K562 (cell line): Measurements from ENCODE around the gene PPFIA1. TPM values are rescaled to one million over a fixed set of nuclear protein-coding genes. Genes with fewer than 3 reads are reported as not detected.

Experiments
- ATAC-seq: fragments of 200-7000 bp; cut with Tn5 transposase; 3 replicates; pipeline ENCODE4 v1.9.1; 2020; ENCODE audit warnings: moderate library complexity
- BruUV-seq: library from RNA; stranded (reverse); fragments of 400-500 nt; replicated peaks from 2 replicates; lab custom pipeline; 2021; lab: Mats Ljungman, UMichigan
- CTCF ChIA-PET: fragments of 300-600 bp; formaldehyde crosslinking; extraction: SDS; loops from one replicate; lab custom pipeline; 2021; ENCODE audit warnings: low intra/inter-chr PET ratio; lab: Yijun Ruan, JAX
- POLR2A ChIA-PET: fragments of 300-600, 350-650 bp; sonication (Branson Sonifier 250); formaldehyde crosslinking; extraction: SDS; loops from one replicate; lab custom pipeline; 2021; ENCODE audit warnings: antibody characterized with exemption, inconsistent platforms; lab: Yijun Ruan, JAX
- DNase-seq, 4 experiments: peaks; one replicate each; pipeline versions ENCODE4 v3.0.0 to v3.0.0-alpha.2; 2011 to 2018; ENCODE audit warnings: low spot score in 3 of 4, mixed read lengths in 3 of 4; ENCODE audit errors: extremely low read depth in 1 of 4
- FAIRE-seq: peaks from 2 replicates; lab custom pipeline; 2011; peaks lifted over from hg19 to GRCh38; lab: Jason Lieb, UNC
- H2AFZ ChIP-seq: 2 replicates; pipeline ENCODE4 v1.6.0; 2011; ENCODE audit warnings: low read depth, low read length, control low read depth, inconsistent platforms
- H3K27ac ChIP-seq: fragments of 200-600 bp; 3 replicates; pipeline ENCODE4 v1.8.0; 2011; ENCODE audit warnings: low read depth, mild to moderate bottlenecking, control low read depth, inconsistent platforms, low read length, moderate library complexity, mixed read lengths; ENCODE audit errors: extremely low read depth
- H3K27me3 ChIP-seq, 2 experiments: fragments of 300-600 bp in 1 of 2; 2 replicates in 1 of 2; 3 replicates in 1 of 2; pipeline versions ENCODE4 v1.6.0 to v1.8.0; 2011; ENCODE audit warnings: inconsistent platforms in 2 of 2, low read length in 2 of 2, mild to moderate bottlenecking in 1 of 2, mixed read lengths in 1 of 2, moderate library complexity in 1 of 2; ENCODE audit not compliant: control insufficient read depth in 2 of 2, insufficient read depth in 2 of 2
- H3K36me3 ChIP-seq: fragments of 300-600 bp; 3 replicates; pipeline ENCODE4 v1.8.0; 2011; ENCODE audit warnings: mild to moderate bottlenecking, low read length, inconsistent platforms; ENCODE audit not compliant: control insufficient read depth, insufficient read depth
- H3K4me1 ChIP-seq, 2 experiments: fragments of 200-600 bp in 1 of 2; replicated peaks in 1 of 2; 2 replicates in 1 of 2; 3 replicates in 1 of 2; pipeline versions ENCODE4 v1.5.1 to v1.8.0; 2011; ENCODE audit warnings: inconsistent platforms in 2 of 2, low read length in 2 of 2, mild to moderate bottlenecking in 1 of 2, mixed read lengths in 1 of 2, moderate library complexity in 1 of 2; ENCODE audit not compliant: control insufficient read depth in 2 of 2, insufficient read depth in 2 of 2
- H3K4me2 ChIP-seq: 2 replicates; pipeline ENCODE4 v1.6.1; 2011; ENCODE audit warnings: low read length, control low read depth, inconsistent platforms, mixed read lengths; ENCODE audit not compliant: insufficient read depth
- H3K4me3 ChIP-seq: fragments of 200-600 bp; sonication (generic), shearing (Covaris generic); 2 replicates; pipeline ENCODE4 v1.5.1; 2016; ENCODE audit warnings: control low read depth, inconsistent platforms
- H3K79me2 ChIP-seq: fragments of 200-600 bp; 3 replicates; pipeline ENCODE4 v1.8.0; 2011; ENCODE audit warnings: low read length, inconsistent platforms; ENCODE audit not compliant: control insufficient read depth, insufficient read depth
- H3K9ac ChIP-seq, 2 experiments: 2 replicates each; pipeline versions ENCODE4 v1.6.0 to v1.6.1; 2011; ENCODE audit warnings: low read depth in 2 of 2, low read length in 2 of 2, control low read depth in 1 of 2, inconsistent platforms in 1 of 2, mild to moderate bottlenecking in 1 of 2, mixed read lengths in 1 of 2; ENCODE audit not compliant: insufficient read depth in 1 of 2
- H3K9me1 ChIP-seq: one replicate; pipeline ENCODE4 v1.6.0; 2011; ENCODE audit warnings: inconsistent platforms, mild to moderate bottlenecking, low read length, moderate library complexity; ENCODE audit not compliant: control insufficient read depth, insufficient read depth
- H3K9me3 ChIP-seq: replicated peaks from 2 replicates; pipeline ENCODE4 v1.5.1; 2011; ENCODE audit warnings: low read depth, low read length, inconsistent platforms; ENCODE audit not compliant: control insufficient read depth, insufficient read depth
- H4K20me1 ChIP-seq: replicated peaks from 2 replicates; pipeline ENCODE4 v1.6.1; 2011; ENCODE audit warnings: low read length, inconsistent platforms, mixed read lengths; ENCODE audit not compliant: control insufficient read depth, insufficient read depth
- FOXK2 ChIP-seq, 2 experiments: fragments of 450-650 bp; IDR thresholded peaks in 1 of 2; conservative IDR thresholded peaks in 1 of 2; 2 replicates each; pipeline ENCODE4 v1.6.1; 2016; ENCODE audit warnings: low read depth in 2 of 2, mild to moderate bottlenecking in 1 of 2
- KLF6 ChIP-seq: fragments of 250-450 bp; sonication (Bioruptor Pico); IDR thresholded peaks from 2 replicates; pipeline ENCODE4 v1.4.0; 2020; ENCODE audit warnings: mild to moderate bottlenecking, moderate library complexity, borderline replicate concordance
- PHB2 ChIP-seq: fragments of 450-650 bp; IDR thresholded peaks from 2 replicates; pipeline ENCODE4 v1.6.1; 2017; ENCODE audit warnings: low read depth
- ZBTB11 ChIP-seq, 3 experiments: fragments of 200-800 bp in 1 of 3; fragments of 250-450 bp in 1 of 3; fragments of 450-650 bp in 1 of 3; sonication (Bioruptor Pico) in 1 of 3; sonication (Bioruptor generic) in 1 of 3; formaldehyde crosslinking in 1 of 3; IDR thresholded peaks; 2 replicates each; pipeline versions ENCODE4 v1.6.1 to v1.8.0; 2016 to 2022; ENCODE audit warnings: mild to moderate bottlenecking in 2 of 3, missing genetic modification characterization in 2 of 3, missing compliant biosample characterization in 1 of 3, moderate library complexity in 1 of 3
- WGBS: fragments of 100-300 bp; shearing (Covaris generic); methylation state at CpG from one replicate; pipeline ENCODE4 v1.1.6; 2016; ENCODE audit warnings: low coverage, mixed read lengths; ENCODE audit not compliant: insufficient coverage; ENCODE audit errors: missing lambda C conversion rate; 5-methylcytosine and 5-hydroxymethylcytosine counted together
- in situ Hi-C: fragments of 300-500 bp; cut with MboI; formaldehyde crosslinking; loops from 4 replicates; pipeline ENCODE4 v1.15.0; 2018; ENCODE audit warnings: inconsistent platforms, mixed read lengths
- intact Hi-C: fragments of 100-400 bp; cut with micrococcal nuclease; formaldehyde crosslinking; loops from 2 replicates; pipeline ENCODE4 v1.14.2; 2022
- polyA plus RNA-seq, 8 experiments: library from polyadenylated mRNA; depleted of rRNA in 4 of 8; stranded (reverse) in 5 of 8; unstranded in 3 of 8; fragments of >200 nt; fragmentation: Nextera tagmentation in 2 of 8; fragmentation: Illumina TruSeq in 1 of 8; extraction: Ambion mirVana in 2 of 8; extraction: Trizol in 1 of 8; gene quantifications; 2 replicates each; pipeline versions ENCODE4 v1.2.1 to v1.2.3, GENCODE V29; 2011 to 2014; ENCODE audit warnings: inconsistent platforms in 1 of 8, missing spikeins in 1 of 8
- total RNA-seq, 7 experiments: library from RNA; depleted of rRNA in 6 of 7; stranded (reverse); fragments of >200 nt in 6 of 7; fragmentation: Illumina TruSeq in 2 of 7; extraction: Trizol in 2 of 7; gene quantifications; 2 replicates each; pipeline versions ENCODE4 v1.2.1 to v1.2.3, GENCODE V29; 2011 to 2021; ENCODE audit warnings: low replicate concordance in 1 of 7

The PPFIA1 gene
- total and polyA plus RNA-seq, 9 of the 15 experiments (the other 6 are each of a cell fraction or from before 2014, with no cell fraction given) = 9.9 to 41.5 (median 28.5) TPM

- no peak for DNase-seq
- no peak overlapping the region for H3K27ac ChIP-seq
- H3K36me3 ChIP-seq = peaks cover 80% of the 10 kb centered on the region; the same call in 2 of the 3 replicates
These were observed 83.5 kb downstream of the PPFIA1 start for GRCh38 chr11:70353900-70354568.

More at GRCh38 chr11:70353900-70354568, 83.5 kb downstream of the PPFIA1 start:
- Histone ChIP-seq H3K9me1 (no peaks in the 10 kb centered on the region), H2AFZ (no peak overlapping the region), H3K79me2 (no peaks in the 10 kb centered on the region), H3K9ac (no peak overlapping the region; a peak in 1 of 4 replicates), H3K4me2 (no peak overlapping the region), H4K20me1 (0 out of 2 replicates have a peak, but pooled peaks cover 3% of the 10 kb centered on the region), H3K4me1 (peaks cover 3% of the 10 kb centered on the region in 2 experiments; a peak in 2 of 5 replicates), H3K9me3 (no peaks in the 10 kb centered on the region), H3K4me3 (no peak overlapping the region), H3K27me3 (no peaks in the 10 kb centered on the region)
- intact Hi-C loops (no loop called here), in situ Hi-C loops (no loop called here)
- TF ChIP-seq KLF6 (no peak), PHB2 (no peak), ZBTB11 (CRISPR knock-in tag; IDR thresholded peaks at IDR 0.05) (no peak), FOXK2 (conservative IDR thresholded peaks at IDR 0.05 in 1 of 2, IDR thresholded peaks at IDR 0.05 in 1 of 2; ENCODE audit: low read depth in 2 of 2) (no peak)
- no peak for ATAC-seq
- no peak for FAIRE-seq
- CTCF ChIA-PET = no interaction called here
- BruUV-seq = no TSS peak
- POLR2A ChIA-PET = no interaction called here
- WGBS = 88% methylated on average over 19 of the region's 19 CpGs
